ENCODE data around the gene FANCI.

GRCh38 chr15:89196241-89196640, 47.5 kb upstream of the FANCI start:
- no peak for TF ChIP-seq CTCF (conservative IDR thresholded peaks at IDR 0.05; ENCODE audit: low read depth, low read length)
- TF ChIP-seq EZH2 (IDR thresholded peaks at IDR 0.05; ENCODE audit: borderline replicate concordance, low read depth, low read length, poor library complexity, severe bottlenecking), result no peak
